SU-DHL-6 (cell line): ENCODE measurements around the gene PPP1R12B.

Experiments
- H2AFZ ChIP-seq: fragments of 200-600 bp; sonication (generic); 2 replicates; pipeline ENCODE4 v1.6.1; 2014; ENCODE audit warnings: low read depth, mild to moderate bottlenecking, moderate library complexity, mixed read lengths, antibody characterized with exemption, low read length; ENCODE audit not compliant: severe bottlenecking
- H3F3A ChIP-seq: fragments of 200-600 bp; shearing (Covaris generic); 2 replicates; pipeline ENCODE4 v1.6.0; 2016; ENCODE audit warnings: antibody characterized with exemption, mild to moderate bottlenecking; ENCODE audit not compliant: insufficient read depth
- H3K27ac ChIP-seq: fragments of 200-600 bp; sonication (generic); 2 replicates; pipeline ENCODE4 v1.5.1; 2016; ENCODE audit warnings: low read depth, mild to moderate bottlenecking, low read length, moderate library complexity, mixed read lengths
- H3K27me3 ChIP-seq: fragments of 200-600 bp; sonication (generic), shearing (Covaris generic); 2 replicates; pipeline ENCODE4 v1.6.0; 2014; ENCODE audit warnings: mild to moderate bottlenecking, low read length
- H3K36me3 ChIP-seq: fragments of 200-600 bp; sonication (generic); 2 replicates; pipeline ENCODE4 v1.6.1; 2014; ENCODE audit warnings: mild to moderate bottlenecking, low read length, mixed read lengths
- H3K4me2 ChIP-seq: fragments of 300-600, 200-600 bp; shearing (Covaris generic), sonication (generic); 2 replicates; pipeline ENCODE4 v1.6.0; 2014; ENCODE audit warnings: low read length, low read depth, mild to moderate bottlenecking; ENCODE audit not compliant: poor library complexity, severe bottlenecking
- H3K4me3 ChIP-seq: fragments of 200-600 bp; sonication (generic); 2 replicates; pipeline ENCODE4 v1.5.1; 2014; ENCODE audit warnings: antibody characterized with exemption, low read length, mild to moderate bottlenecking, mixed read lengths; ENCODE audit not compliant: insufficient read depth, poor library complexity, severe bottlenecking
- H3K79me2 ChIP-seq: fragments of 200-600 bp; sonication (generic); 2 replicates; pipeline ENCODE4 v1.6.1; 2014; ENCODE audit warnings: mild to moderate bottlenecking, low read length, moderate library complexity; ENCODE audit not compliant: insufficient read depth
- H3K9ac ChIP-seq: fragments of 200-600 bp; sonication (generic); 2 replicates; pipeline ENCODE4 v1.7.0; 2014; ENCODE audit warnings: mild to moderate bottlenecking, low read length
- H3K9me2 ChIP-seq: fragments of 200-600 bp; sonication (generic); replicated peaks from 2 replicates; pipeline ENCODE4 v1.6.1; 2014; ENCODE audit warnings: low read length; ENCODE audit not compliant: insufficient read depth
- H3K9me3 ChIP-seq: fragments of 200-600 bp; sonication (generic); 2 replicates; pipeline ENCODE4 v1.6.1; 2014; ENCODE audit warnings: low read length, mixed read lengths; ENCODE audit not compliant: insufficient read depth
- H4K20me1 ChIP-seq: fragments of 200-600 bp; sonication (generic); 2 replicates; pipeline ENCODE4 v1.6.1; 2014; ENCODE audit warnings: low read depth, mild to moderate bottlenecking, antibody characterized with exemption, low read length, moderate library complexity, mixed read lengths
- EZH2phosphoT487 ChIP-seq: fragments of 200-600 bp; sonication (generic), shearing (Covaris generic); conservative IDR thresholded peaks from 2 replicates; pipeline ENCODE4 v1.6.1; 2018; ENCODE audit warnings: mild to moderate bottlenecking, antibody characterized with exemption, low read length, moderate library complexity, mixed read lengths
- TF ChIP-seq, protein P1 (sequence below): fragments of 200-600 bp; sonication (generic); IDR thresholded peaks from one replicate; pipeline ENCODE4 v1.5.1; 2017; ENCODE audit warnings: antibody characterized with exemption, mild to moderate bottlenecking, low read length, moderate library complexity; ENCODE audit not compliant: insufficient read depth, poor library complexity, severe bottlenecking

The PPP1R12B gene

DNA sequence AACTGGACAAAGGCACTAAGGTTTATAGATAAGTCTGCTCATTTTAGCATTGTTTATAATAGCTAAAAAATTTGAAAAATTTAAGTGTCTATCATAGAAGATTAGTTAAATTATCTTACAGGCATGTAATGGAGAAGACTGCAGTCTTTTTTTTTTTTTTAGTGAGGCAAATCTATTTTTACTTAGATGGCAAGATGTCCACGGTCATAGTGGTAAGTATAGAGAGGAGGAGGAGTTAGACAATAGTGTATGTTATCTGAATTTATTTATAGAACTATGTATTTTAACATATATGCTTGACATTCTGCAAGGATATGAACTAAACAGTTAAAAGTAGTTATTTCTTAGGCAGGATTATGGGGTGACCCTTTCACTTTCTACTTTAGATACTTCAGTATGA is 212.7 kb downstream of the PPP1R12B start:
- H3K9ac ChIP-seq = no peak overlapping the region
- no peaks in the 10 kb centered on the region for H3F3A ChIP-seq
- H3K4me2 ChIP-seq = no peak overlapping the region
- H3K79me2 ChIP-seq = no peaks in the 10 kb centered on the region
- no peak for TF ChIP-seq EZH2phosphoT487
- TF ChIP-seq, protein P1, sequence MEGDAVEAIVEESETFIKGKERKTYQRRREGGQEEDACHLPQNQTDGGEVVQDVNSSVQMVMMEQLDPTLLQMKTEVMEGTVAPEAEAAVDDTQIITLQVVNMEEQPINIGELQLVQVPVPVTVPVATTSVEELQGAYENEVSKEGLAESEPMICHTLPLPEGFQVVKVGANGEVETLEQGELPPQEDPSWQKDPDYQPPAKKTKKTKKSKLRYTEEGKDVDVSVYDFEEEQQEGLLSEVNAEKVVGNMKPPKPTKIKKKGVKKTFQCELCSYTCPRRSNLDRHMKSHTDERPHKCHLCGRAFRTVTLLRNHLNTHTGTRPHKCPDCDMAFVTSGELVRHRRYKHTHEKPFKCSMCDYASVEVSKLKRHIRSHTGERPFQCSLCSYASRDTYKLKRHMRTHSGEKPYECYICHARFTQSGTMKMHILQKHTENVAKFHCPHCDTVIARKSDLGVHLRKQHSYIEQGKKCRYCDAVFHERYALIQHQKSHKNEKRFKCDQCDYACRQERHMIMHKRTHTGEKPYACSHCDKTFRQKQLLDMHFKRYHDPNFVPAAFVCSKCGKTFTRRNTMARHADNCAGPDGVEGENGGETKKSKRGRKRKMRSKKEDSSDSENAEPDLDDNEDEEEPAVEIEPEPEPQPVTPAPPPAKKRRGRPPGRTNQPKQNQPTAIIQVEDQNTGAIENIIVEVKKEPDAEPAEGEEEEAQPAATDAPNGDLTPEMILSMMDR = no peak
- H3K36me3 ChIP-seq = no peaks in the 10 kb centered on the region
- no peak overlapping the region for H3K27ac ChIP-seq
- no peaks in the 10 kb centered on the region for H4K20me1 ChIP-seq
- no peak overlapping the region for H2AFZ ChIP-seq
- H3K27me3 ChIP-seq = no peaks in the 10 kb centered on the region
- H3K9me2 ChIP-seq = no peaks in the 10 kb centered on the region
- H3K4me3 ChIP-seq = no peak overlapping the region
- no peaks in the 10 kb centered on the region for H3K9me3 ChIP-seq

DNA sequence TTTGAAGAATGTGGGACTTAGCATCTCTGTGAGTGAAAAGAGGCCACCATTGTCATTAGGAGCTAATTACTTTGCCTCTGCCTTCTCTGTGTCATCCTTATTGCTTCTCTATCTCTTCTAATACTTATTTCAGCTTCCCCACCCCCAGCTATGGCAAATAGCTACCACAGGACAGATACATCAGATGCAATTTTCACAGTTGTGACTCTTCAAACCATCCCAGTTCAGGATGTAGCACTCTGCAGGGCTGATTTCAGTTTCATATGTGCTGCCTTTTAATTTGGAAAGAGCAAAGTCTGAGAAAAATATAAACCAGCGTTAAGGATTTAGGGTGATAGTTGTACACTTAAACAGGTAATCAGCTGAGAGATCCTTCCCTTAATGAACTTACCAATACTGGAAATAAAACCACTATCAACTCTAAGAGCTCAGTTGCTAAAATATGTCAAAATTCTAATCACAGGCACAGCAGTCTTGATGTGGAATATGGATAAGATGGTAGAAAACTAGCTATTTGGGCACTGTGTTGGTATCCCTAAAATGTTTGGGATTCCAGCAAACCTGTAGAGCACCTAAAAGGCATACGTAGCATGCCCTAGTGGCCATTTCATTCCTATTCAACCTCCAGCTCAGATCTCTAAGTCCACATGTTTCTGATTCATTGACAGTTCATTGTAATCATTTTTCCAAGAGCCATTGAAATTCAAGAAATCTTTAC is 213.4 kb downstream of the PPP1R12B start:
- Histone ChIP-seq H3K4me3 (no peak overlapping the region), H3K27ac (no peak overlapping the region)

DNA sequence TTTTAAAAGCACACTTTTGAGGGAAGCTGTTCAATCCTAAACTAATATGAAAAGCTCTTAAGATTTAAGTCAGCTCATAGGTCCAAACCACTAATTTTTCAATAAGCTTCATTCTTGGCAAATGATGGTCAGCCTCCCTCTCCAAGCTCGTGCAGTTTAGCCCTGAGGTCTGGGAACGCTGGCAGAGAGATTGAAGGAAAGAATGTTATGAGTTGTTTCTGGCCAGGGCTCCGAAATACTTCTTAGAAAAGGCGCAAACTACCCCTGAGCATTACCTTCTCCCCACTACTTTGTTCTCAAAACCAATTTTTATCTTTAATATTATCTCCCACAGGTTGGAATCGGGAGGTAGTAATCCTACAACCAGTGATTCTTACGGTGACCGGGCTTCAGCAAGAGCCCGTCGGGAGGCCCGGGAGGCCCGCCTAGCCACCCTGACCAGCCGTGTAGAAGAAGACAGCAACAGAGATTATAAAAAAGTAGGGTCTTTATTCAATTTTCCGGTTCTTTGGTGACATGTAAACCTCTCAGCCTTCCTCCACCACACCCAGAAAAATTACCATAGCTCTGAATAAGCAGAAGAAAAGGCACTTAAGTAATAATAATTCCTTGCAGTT is 214.1 kb downstream of the PPP1R12B start:
- H3K4me2 ChIP-seq = no peak overlapping the region
- no peak overlapping the region for H2AFZ ChIP-seq
- H3K27ac ChIP-seq = no peak overlapping the region
- no peaks in the 10 kb centered on the region for H3K9me2 ChIP-seq
- H3F3A ChIP-seq = no peaks in the 10 kb centered on the region
- no peak overlapping the region for H3K9ac ChIP-seq
- no peak overlapping the region for H3K4me3 ChIP-seq
- H3K79me2 ChIP-seq = no peaks in the 10 kb centered on the region
- no peaks in the 10 kb centered on the region for H4K20me1 ChIP-seq
- H3K9me3 ChIP-seq = no peaks in the 10 kb centered on the region
- H3K27me3 ChIP-seq = no peaks in the 10 kb centered on the region
- no peak for TF ChIP-seq EZH2phosphoT487
- TF ChIP-seq, protein P1 = no peak
- no peaks in the 10 kb centered on the region for H3K36me3 ChIP-seq

More for the DNA sequence above, 213.4 kb downstream of the PPP1R12B start:
- H3K4me2 ChIP-seq = no peak overlapping the region
- no peak overlapping the region for H2AFZ ChIP-seq
- no peaks in the 10 kb centered on the region for H3F3A ChIP-seq
- no peaks in the 10 kb centered on the region for H3K9me3 ChIP-seq
- TF ChIP-seq EZH2phosphoT487 = no peak
- TF ChIP-seq, protein P1 = no peak
- no peaks in the 10 kb centered on the region for H3K9me2 ChIP-seq
- no peak overlapping the region for H3K9ac ChIP-seq
- H4K20me1 ChIP-seq = no peaks in the 10 kb centered on the region
- no peaks in the 10 kb centered on the region for H3K79me2 ChIP-seq
- H3K36me3 ChIP-seq = no peaks in the 10 kb centered on the region
- H3K27me3 ChIP-seq = no peaks in the 10 kb centered on the region
